ENCODE measurements around the gene GPR162.

DNA sequence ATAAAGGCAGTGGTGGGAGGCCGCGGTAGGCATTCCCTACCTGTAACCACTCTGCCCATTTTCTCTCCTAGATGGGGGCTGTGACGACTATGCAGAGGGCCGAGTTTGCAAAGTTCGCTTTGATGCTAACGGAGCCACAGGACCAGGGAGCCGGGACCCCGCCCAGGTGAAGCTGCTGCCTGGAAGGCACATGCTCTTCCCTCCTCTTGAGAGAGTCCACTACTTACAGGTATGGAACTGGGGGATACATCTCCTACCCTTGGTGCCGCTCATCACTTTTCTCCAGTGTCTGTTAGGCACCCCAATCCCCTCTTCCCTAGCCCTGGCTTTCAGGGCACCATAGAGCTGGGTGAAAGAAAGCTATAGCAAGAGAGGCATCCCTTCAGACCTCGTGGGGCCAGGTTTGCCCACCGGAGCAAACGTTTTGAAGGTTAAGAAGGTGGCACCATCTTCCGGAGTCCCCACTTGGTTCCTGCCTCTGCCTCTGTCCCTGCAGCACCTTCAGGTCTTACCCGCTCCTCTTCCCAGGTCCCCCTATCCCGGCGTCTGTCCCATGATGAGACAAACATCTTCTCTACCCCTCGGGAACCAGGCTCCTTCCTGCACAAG, 4.6 kb downstream of the GPR162 start:
- TF ChIP-seq, protein P1, sequence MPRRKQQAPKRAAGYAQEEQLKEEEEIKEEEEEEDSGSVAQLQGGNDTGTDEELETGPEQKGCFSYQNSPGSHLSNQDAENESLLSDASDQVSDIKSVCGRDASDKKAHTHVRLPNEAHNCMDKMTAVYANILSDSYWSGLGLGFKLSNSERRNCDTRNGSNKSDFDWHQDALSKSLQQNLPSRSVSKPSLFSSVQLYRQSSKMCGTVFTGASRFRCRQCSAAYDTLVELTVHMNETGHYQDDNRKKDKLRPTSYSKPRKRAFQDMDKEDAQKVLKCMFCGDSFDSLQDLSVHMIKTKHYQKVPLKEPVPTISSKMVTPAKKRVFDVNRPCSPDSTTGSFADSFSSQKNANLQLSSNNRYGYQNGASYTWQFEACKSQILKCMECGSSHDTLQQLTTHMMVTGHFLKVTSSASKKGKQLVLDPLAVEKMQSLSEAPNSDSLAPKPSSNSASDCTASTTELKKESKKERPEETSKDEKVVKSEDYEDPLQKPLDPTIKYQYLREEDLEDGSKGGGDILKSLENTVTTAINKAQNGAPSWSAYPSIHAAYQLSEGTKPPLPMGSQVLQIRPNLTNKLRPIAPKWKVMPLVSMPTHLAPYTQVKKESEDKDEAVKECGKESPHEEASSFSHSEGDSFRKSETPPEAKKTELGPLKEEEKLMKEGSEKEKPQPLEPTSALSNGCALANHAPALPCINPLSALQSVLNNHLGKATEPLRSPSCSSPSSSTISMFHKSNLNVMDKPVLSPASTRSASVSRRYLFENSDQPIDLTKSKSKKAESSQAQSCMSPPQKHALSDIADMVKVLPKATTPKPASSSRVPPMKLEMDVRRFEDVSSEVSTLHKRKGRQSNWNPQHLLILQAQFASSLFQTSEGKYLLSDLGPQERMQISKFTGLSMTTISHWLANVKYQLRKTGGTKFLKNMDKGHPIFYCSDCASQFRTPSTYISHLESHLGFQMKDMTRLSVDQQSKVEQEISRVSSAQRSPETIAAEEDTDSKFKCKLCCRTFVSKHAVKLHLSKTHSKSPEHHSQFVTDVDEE (CRISPR knock-in tag; IDR thresholded peaks at IDR 0.05), result no peak
- TF ChIP-seq, protein P2, sequence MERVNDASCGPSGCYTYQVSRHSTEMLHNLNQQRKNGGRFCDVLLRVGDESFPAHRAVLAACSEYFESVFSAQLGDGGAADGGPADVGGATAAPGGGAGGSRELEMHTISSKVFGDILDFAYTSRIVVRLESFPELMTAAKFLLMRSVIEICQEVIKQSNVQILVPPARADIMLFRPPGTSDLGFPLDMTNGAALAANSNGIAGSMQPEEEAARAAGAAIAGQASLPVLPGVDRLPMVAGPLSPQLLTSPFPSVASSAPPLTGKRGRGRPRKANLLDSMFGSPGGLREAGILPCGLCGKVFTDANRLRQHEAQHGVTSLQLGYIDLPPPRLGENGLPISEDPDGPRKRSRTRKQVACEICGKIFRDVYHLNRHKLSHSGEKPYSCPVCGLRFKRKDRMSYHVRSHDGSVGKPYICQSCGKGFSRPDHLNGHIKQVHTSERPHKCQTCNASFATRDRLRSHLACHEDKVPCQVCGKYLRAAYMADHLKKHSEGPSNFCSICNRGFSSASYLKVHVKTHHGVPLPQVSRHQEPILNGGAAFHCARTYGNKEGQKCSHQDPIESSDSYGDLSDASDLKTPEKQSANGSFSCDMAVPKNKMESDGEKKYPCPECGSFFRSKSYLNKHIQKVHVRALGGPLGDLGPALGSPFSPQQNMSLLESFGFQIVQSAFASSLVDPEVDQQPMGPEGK (CRISPR knock-in tag; IDR thresholded peaks at IDR 0.05; ENCODE audit: borderline replicate concordance), result no peak
